NCI-H524 treated with DMSO at 0.1 percent for 48 hours (cell line): ENCODE measurements around the gene SNRPF.

Source experiments
- DNase-seq: peaks from one replicate; lab custom pipeline; 2025; lab: John Stamatoyannopoulos, UW

SNRPF gene

GRCh38 chr12:95859947-95860850 is 1.4 kb downstream of the SNRPF start:
- no peak for DNase-seq

- DNase-seq, result no peak
Observed at GRCh38 chr12:95862038-95862437, 3.3 kb downstream of the SNRPF start.

GRCh38 chr12:95863337-95863736 is 4.6 kb downstream of the SNRPF start:
- no peak for DNase-seq

GRCh38 chr12:95870897-95871296 is 12.1 kb downstream of the SNRPF start:
- DNase-seq, result no peak

- no peak for DNase-seq
Observed at GRCh38 chr12:95874452-95874851, 15.7 kb downstream of the SNRPF start.

- no peak for DNase-seq
Observed at GRCh38 chr12:95877622-95878021, 18.9 kb downstream of the SNRPF start.

- no peak for DNase-seq
Observed at GRCh38 chr12:95880895-95881294, 22.1 kb downstream of the SNRPF start.

- DNase-seq, result no peak
Observed at GRCh38 chr12:95881331-95881955, 22.7 kb downstream of the SNRPF start.

GRCh38 chr12:95882080-95882479 is 23.3 kb downstream of the SNRPF start:
- DNase-seq, result no peak

- no peak for DNase-seq
Observed at GRCh38 chr12:95882873-95883272, 24.1 kb downstream of the SNRPF start.

- no peak for DNase-seq
Observed at GRCh38 chr12:95884998-95885397, 26.2 kb downstream of the SNRPF start.

- no peak for DNase-seq
Observed at GRCh38 chr12:95887311-95887710, 28.6 kb downstream of the SNRPF start.

GRCh38 chr12:95890958-95891357 is 32.2 kb downstream of the SNRPF start:
- DNase-seq, result no peak

GRCh38 chr12:95896846-95897245 is 38.1 kb downstream of the SNRPF start:
- no peak for DNase-seq

- DNase-seq, result no peak
Observed at GRCh38 chr12:95898081-95898480, 39.3 kb downstream of the SNRPF start.

GRCh38 chr12:95908573-95908972 is 49.8 kb downstream of the SNRPF start:
- no peak for DNase-seq

GRCh38 chr12:95909871-95910270 is 51.1 kb downstream of the SNRPF start:
- no peak for DNase-seq
